ENCODE results near the gene SLC9B2. TPM values are rescaled to one million over a fixed set of nuclear protein-coding genes. Genes with fewer than 3 reads are reported as not detected.

The SLC9B2 gene
- total RNA-seq, 1 experiment from 2014 or later: 7.3 TPM

DNA sequence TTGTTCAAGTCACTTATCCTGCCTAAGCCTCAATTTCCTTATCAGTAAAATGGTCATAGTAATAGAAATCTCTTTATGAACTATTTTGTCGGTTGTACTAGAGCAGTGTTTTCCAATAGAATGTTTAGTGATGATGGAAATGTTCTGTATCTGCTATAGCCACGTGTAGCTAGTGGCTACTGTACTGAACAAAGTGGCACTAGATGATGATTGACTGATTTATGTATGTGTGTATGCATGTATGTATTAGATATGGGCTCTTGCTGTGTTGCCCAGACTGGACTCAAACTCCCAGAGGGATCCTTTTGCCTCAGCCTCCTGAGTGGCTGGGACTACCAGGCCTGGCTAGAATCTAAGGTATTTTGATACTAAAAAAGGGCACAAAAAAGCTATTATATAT, 32.4 kb downstream of the SLC9B2 start:
- Mint-ChIP-seq H3K4me1 (peaks cover 9% of the 10 kb centered on the region in 2 experiments), H3K36me3 (ENCODE audit: insufficient read depth in 1 of 3, low read depth in 3 of 3) (no peaks in the 10 kb centered on the region), H3K9me3 (no peaks in the 10 kb centered on the region), H3K27ac (no peak overlapping the region), H3K4me3 (no peak overlapping the region), H3K27me3 (ENCODE audit: low read depth) (no peaks in the 10 kb centered on the region)
- no peak for DNase-seq
- Histone ChIP-seq H3K4me2 (ENCODE audit: insufficient read depth, insufficient read length, low read length) (no peak overlapping the region), H3K27me3 (ENCODE audit: insufficient read depth, low read length) (no peaks in the 10 kb centered on the region), H2BK12ac (ENCODE audit: insufficient read length, low read depth, low read length) (no peak overlapping the region), H4K91ac (ENCODE audit: insufficient read length, low read depth, low read length) (no peak overlapping the region), H3K23ac (ENCODE audit: insufficient read length, low read depth, low read length) (no peak overlapping the region), H3T11ph (ENCODE audit: low read length) (no peak overlapping the region), H3K4me1 (ENCODE audit: insufficient read depth, low read length) (no peaks in the 10 kb centered on the region), H3K27ac (ENCODE audit: insufficient read length, low read depth, low read length) (no peak overlapping the region), H2AK5ac (ENCODE audit: insufficient read length, low read length) (no peak overlapping the region), H3K23me2 (ENCODE audit: insufficient read length, low read depth, low read length, poor library complexity, severe bottlenecking) (no peaks in the 10 kb centered on the region), H2AFZ (ENCODE audit: low read length) (no peak overlapping the region), H3K9me3 (ENCODE audit: control insufficient read depth, low read depth, low read length) (no peaks in the 10 kb centered on the region), H3K14ac (ENCODE audit: insufficient read depth, low read length) (no peak overlapping the region), H2BK5ac (ENCODE audit: insufficient read length, low read length) (no peak overlapping the region), H4K20me1 (ENCODE audit: control insufficient read depth, insufficient read depth, insufficient read length) (no peaks in the 10 kb centered on the region), H3K79me2 (ENCODE audit: insufficient read depth, low read length) (no peaks in the 10 kb centered on the region; the same call in 1 of the 2 replicates), H2BK20ac (ENCODE audit: low read depth, low read length, poor library complexity, severe bottlenecking) (no peak overlapping the region), H3K4ac (ENCODE audit: low read depth, low read length) (no peak overlapping the region), H4K5ac (ENCODE audit: insufficient read length, low read depth, low read length) (no peak overlapping the region), H3K18ac (ENCODE audit: insufficient read length, low read depth, low read length) (no peak overlapping the region), H3K79me1 (ENCODE audit: insufficient read depth, low read depth, low read length, poor library complexity, severe bottlenecking) (no peaks in the 10 kb centered on the region), H2BK15ac (ENCODE audit: low read depth, low read length) (no peak overlapping the region), H2BK120ac (ENCODE audit: low read depth, low read length, poor library complexity, severe bottlenecking) (no peak overlapping the region), H3K9ac (ENCODE audit: extremely low read depth, insufficient read length, low read length) (no peak overlapping the region), H4K8ac (replicated peaks; ENCODE audit: insufficient read length, low read depth, low read length) (no peak overlapping the region), H3K56ac (ENCODE audit: insufficient read length, low read depth, low read length) (no peak overlapping the region)
- no CpG with 5 or more reads among the region's 2 CpGs for WGBS (ENCODE audit: extremely low coverage, insufficient read length, low lambda C conversion rate)
- TF ChIP-seq, protein P1, sequence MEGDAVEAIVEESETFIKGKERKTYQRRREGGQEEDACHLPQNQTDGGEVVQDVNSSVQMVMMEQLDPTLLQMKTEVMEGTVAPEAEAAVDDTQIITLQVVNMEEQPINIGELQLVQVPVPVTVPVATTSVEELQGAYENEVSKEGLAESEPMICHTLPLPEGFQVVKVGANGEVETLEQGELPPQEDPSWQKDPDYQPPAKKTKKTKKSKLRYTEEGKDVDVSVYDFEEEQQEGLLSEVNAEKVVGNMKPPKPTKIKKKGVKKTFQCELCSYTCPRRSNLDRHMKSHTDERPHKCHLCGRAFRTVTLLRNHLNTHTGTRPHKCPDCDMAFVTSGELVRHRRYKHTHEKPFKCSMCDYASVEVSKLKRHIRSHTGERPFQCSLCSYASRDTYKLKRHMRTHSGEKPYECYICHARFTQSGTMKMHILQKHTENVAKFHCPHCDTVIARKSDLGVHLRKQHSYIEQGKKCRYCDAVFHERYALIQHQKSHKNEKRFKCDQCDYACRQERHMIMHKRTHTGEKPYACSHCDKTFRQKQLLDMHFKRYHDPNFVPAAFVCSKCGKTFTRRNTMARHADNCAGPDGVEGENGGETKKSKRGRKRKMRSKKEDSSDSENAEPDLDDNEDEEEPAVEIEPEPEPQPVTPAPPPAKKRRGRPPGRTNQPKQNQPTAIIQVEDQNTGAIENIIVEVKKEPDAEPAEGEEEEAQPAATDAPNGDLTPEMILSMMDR (conservative IDR thresholded peaks at IDR 0.05): no peak
